Ishikawa (cell line): Measurements from ENCODE around the gene DDI1.

Experiments used
- CEBPB ChIP-seq: IDR thresholded peaks from 2 replicates; pipeline ENCODE4 v1.6.1; 2012
- CREB1 ChIP-seq: IDR thresholded peaks from 2 replicates; pipeline ENCODE4 v1.6.1; 2012; ENCODE audit warnings: low read depth
- EGR1 ChIP-seq: IDR thresholded peaks from 2 replicates; pipeline ENCODE4 v1.6.1; 2012
- EP300 ChIP-seq: IDR thresholded peaks from 2 replicates; pipeline ENCODE4 v1.6.1; 2012; ENCODE audit warnings: borderline replicate concordance
- FOXM1 ChIP-seq: IDR thresholded peaks from 2 replicates; pipeline ENCODE4 v1.6.1; 2012; ENCODE audit warnings: low read depth, borderline replicate concordance
- MAX ChIP-seq: IDR thresholded peaks from 2 replicates; pipeline ENCODE4 v1.6.1; 2012
- NFIC ChIP-seq: IDR thresholded peaks from 2 replicates; pipeline ENCODE4 v1.6.1; 2012
- RAD21 ChIP-seq: IDR thresholded peaks from 2 replicates; pipeline ENCODE4 v1.6.1; 2012; ENCODE audit warnings: low read depth
- REST ChIP-seq: IDR thresholded peaks from 2 replicates; pipeline ENCODE4 v1.6.1; 2012; ENCODE audit warnings: low read depth, mild to moderate bottlenecking
- TAF1 ChIP-seq: IDR thresholded peaks from 2 replicates; pipeline ENCODE4 v1.6.1; 2012; ENCODE audit warnings: low read depth, mild to moderate bottlenecking
- TCF12 ChIP-seq: IDR thresholded peaks from 2 replicates; pipeline ENCODE4 v1.6.1; 2012; ENCODE audit warnings: low read depth
- TEAD4 ChIP-seq: IDR thresholded peaks from 2 replicates; pipeline ENCODE4 v1.6.1; 2012
- USF1 ChIP-seq: IDR thresholded peaks from 2 replicates; pipeline ENCODE4 v1.6.1; 2012
- YY1 ChIP-seq: IDR thresholded peaks from 2 replicates; pipeline ENCODE4 v1.6.1; 2012; ENCODE audit warnings: low read depth
- ZBTB7A ChIP-seq: IDR thresholded peaks from 2 replicates; pipeline ENCODE4 v1.6.1; 2012; ENCODE audit warnings: low read depth

The DDI1 gene

DNA sequence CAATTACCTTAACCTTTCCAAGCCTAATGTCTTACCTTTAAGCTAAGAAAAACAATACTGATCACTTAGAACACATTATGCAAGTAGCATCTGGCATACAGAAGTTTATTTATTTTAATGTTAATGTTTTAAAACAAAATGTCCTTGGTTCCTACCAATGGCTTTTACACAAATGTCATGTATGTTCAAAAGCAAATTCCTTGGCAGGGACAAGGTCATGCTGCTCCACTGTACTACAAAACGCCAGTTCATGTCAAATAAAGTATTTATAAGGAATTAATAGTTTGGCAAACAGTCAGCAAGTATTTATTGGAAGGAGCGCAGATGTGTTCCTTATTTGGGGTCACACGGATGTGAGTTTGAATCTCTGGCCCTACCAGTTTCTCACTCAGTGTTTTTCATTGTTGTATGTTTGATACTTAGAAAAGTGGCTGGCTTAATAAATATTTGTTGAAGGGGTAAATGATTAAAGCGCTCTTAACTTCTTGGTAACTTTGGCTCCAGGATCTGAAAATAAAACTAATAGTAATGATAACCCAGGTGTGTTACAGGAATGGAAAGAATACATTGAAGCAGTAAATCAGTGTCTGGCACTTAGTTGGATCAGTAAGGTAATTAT, 18.6 kb downstream of the DDI1 start:
- no peak for TF ChIP-seq MAX
- TF ChIP-seq NFIC, result no peak

DNA sequence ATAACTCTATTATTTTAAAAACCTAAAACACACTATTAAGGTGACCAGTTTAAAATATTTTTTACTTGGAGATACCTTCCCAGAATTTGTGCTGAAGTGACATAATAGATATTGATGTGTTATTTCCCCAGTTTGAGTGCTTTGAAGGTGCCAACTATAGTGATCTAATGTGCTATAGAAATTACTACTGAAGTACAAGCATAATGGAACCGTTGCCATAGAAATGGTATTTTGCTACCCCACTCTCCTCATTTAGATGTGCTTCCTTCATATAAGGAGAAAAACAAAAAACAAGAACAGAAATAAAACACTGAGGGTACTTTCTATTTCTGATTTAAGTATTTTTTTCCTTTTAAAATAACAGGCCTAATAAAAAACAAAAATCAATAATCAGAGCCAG, 19.2 kb downstream of the DDI1 start:
- no peak for TF ChIP-seq NFIC
- no peak for TF ChIP-seq EP300
- no peak for TF ChIP-seq USF1
- no peak for TF ChIP-seq YY1
- TF ChIP-seq EGR1, result no peak
- TF ChIP-seq RAD21, result no peak
- no peak for TF ChIP-seq TCF12
- TF ChIP-seq TEAD4, result no peak

DNA sequence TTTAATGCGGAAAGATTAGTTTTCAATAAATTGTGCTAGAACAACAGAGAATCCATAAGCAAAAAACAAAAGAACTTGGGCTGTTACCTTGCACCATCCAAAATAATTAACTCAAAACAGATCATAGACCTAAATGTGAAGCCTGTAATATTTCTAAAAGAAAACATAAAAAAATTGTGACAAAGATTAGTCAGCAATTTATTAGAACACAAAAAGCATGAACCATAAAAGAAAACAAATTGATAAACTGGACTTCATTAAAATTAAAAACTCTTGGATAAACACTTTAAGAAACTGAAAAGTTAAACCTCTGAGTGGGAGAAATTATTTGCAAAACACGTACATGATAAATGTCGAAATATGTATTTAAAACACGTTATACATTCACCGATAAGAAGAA, 21.5 kb downstream of the DDI1 start:
- TF ChIP-seq EGR1 (no peak), USF1 (no peak), EP300 (no peak), CREB1 (no peak), TCF12 (no peak), YY1 (no peak), NFIC (no peak), CEBPB (no peak), TAF1 (no peak)

GRCh38 chr11:104058680-104059079, 22.2 kb downstream of the DDI1 start:
- TF ChIP-seq CREB1, result no peak
- TF ChIP-seq YY1, result no peak
- TF ChIP-seq ZBTB7A, result no peak
- TF ChIP-seq EP300, result no peak
- TF ChIP-seq USF1, result no peak
- TF ChIP-seq CEBPB, result no peak
- no peak for TF ChIP-seq TAF1
- TF ChIP-seq EGR1, result no peak
- TF ChIP-seq FOXM1, result no peak
- TF ChIP-seq TEAD4, result no peak
- no peak for TF ChIP-seq REST
- no peak for TF ChIP-seq TCF12
- no peak for TF ChIP-seq MAX
- no peak for TF ChIP-seq NFIC
- no peak for TF ChIP-seq RAD21

GRCh38 chr11:104060004-104060794, 23.8 kb downstream of the DDI1 start:
- TF ChIP-seq TCF12, result no peak
- TF ChIP-seq EP300, result no peak
- TF ChIP-seq RAD21, result no peak
- no peak for TF ChIP-seq TAF1
- TF ChIP-seq ZBTB7A, result no peak
- TF ChIP-seq CEBPB, result no peak
- no peak for TF ChIP-seq YY1
- TF ChIP-seq CREB1, result no peak
- no peak for TF ChIP-seq MAX
- TF ChIP-seq USF1, result no peak
- no peak for TF ChIP-seq EGR1
- no peak for TF ChIP-seq REST
- TF ChIP-seq NFIC, result no peak
- no peak for TF ChIP-seq FOXM1
- TF ChIP-seq TEAD4, result no peak
